ENCODE results near the gene SMIM12. TPM values are rescaled to one million over a fixed set of nuclear protein-coding genes. Genes with fewer than 3 reads are reported as not detected.

Gene SMIM12
- total RNA-seq, 2 donors from 2014 or later: 50.8 to 52.8 TPM

DNA sequence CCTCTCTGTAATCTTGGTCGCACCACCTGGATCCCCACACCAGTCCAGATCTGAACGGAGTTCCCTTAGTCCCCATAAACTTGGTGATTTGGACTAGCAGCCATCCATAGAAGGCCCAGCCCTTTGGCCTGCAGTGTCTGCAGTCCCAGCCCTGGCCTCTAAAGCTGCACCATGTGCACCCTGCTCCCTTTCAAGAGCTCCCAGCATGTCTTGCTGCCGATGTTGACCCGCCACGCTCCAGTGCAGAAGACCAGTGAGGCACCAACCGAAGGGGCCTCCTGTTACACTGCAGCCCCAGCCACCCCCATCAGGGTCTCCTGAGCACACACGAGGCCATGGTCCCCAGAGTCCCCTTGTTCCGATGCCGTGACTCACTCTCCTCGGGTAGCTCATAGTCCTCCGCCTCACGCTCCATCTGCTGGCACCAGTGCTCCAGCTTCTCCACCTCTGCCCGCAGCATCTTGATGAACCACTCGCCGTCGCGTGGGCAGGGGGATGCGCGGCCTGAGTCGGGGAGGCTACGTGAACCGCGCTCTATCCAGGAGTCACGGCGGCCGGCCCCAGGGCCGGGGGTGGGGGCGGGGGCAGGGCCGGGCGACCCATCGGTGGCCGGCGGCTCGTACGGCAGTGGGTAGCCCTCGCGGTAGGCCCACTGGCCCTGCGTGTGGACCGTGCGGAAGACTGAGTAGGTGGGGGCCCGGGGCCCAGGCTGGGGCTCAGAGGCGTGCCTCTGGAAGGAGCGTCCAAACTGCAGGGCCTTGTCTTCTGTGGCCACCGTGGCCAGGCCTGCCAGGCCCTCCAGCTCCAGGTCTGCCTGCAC, 8.9 kb upstream of the SMIM12 start:
- Mint-ChIP-seq H3K36me3 (ENCODE audit: insufficient read depth in 2 of 2) (no peaks in the 10 kb centered on the region), H3K27me3 (ENCODE audit: low read depth) (peaks cover 25% of the 10 kb centered on the region), H3K9me3 (no peaks in the 10 kb centered on the region), H3K27ac (no peak overlapping the region), H3K4me3 (peak overlapping the region in 1 of 2 donors; percentile 6), H3K4me1 (ENCODE audit: low read depth) (peaks cover 35% of the 10 kb centered on the region)
- DNase-seq (no peak), ATAC-seq (replicated peaks in 1 of 2) (no peak)

DNA sequence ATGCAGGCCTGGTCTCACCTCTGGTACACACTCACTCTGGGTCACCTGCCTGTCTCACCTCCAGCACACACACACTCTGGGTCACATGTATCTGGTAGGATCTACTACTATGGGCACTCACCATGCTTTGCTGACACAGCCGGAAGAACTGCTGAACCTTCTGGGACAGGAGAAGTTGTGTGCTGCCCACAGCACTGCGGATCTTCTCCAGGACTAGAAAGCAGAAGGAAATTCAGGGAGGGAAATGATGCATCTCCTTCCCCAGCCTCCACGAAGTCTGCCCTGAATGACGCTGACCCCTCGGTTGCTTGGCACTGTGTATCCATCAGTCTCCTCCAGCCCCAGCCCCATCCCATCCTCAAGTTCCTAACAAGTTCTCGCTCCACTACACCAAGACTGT, 7.9 kb upstream of the SMIM12 start:
- no peak overlapping the region for H3K27ac Mint-ChIP-seq
- DNase-seq (no peak), ATAC-seq (replicated peaks in 1 of 2) (no peak)
- no peaks in the 10 kb centered on the region for H3K9me3 Mint-ChIP-seq
- H3K27me3 Mint-ChIP-seq (ENCODE audit: low read depth): peaks cover 24% of the 10 kb centered on the region
- H3K36me3 Mint-ChIP-seq (ENCODE audit: insufficient read depth in 2 of 2): no peaks in the 10 kb centered on the region
- peaks cover 45% of the 10 kb centered on the region for H3K4me1 Mint-ChIP-seq (ENCODE audit: low read depth)
- peak overlapping the region; percentile 36 to 87 for H3K4me3 Mint-ChIP-seq

DNA sequence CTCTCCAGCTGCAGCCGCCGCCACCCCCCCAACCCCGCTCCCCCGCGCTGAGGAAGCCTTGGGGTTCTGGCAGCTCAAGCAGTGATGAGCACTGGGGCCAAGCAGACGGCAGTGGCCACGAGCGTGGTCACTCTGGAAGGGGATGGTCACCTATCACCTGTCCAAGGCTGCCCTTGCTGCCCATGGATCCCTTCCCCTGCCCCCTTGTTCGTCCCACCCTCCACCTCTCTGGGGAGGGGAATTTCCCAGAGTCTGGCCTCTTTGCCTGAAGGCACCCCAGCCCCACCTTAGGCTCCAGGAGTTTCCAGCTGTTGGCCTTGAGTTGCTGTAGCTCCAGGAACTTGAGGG, 7.2 kb upstream of the SMIM12 start:
- peaks cover 44% of the 10 kb centered on the region for H3K4me1 Mint-ChIP-seq (ENCODE audit: low read depth)

DNA sequence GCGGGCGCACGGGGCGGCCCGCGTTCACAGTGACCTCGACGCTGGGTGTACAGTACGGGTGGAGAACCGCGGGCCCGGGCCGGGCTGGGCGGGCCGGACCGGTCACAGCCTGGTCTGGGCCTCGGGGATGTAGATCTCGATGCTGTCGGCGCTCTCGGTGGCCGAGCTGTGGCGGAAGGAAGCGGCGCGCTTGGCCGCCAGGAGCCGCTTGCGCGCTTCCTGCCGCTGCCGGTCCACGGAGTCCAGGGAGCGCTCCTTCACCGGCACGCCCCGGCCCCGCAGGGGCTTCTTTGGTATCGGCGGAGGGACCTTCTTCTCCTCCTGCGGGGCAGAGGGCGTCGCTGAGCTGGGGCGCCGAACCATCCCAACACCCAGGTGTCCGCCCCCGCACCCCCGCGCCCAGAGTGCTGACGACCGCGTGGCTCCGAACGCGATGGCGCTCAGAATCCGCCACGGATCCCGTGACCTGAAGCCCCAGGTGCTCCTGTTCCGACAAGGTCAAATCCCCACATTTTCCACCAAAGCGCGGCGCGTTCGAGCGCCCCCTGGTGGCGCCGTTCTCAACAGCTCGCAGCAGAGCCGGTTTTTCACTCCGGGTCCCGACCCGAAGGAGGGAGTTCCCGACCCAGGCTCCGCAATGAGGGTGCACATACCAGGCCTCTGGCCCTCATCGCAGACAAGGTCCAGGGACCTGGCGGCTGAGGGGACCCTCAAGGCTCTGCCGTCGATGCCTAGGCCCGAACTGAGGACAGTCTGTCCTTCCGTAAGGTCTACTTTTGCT, 6.6 kb upstream of the SMIM12 start:
- Mint-ChIP-seq H3K36me3 (ENCODE audit: insufficient read depth in 2 of 2) (no peaks in the 10 kb centered on the region), H3K4me1 (ENCODE audit: low read depth) (peaks cover 39% of the 10 kb centered on the region), H3K4me3 (peak overlapping the region; percentile 77 to 87), H3K27me3 (ENCODE audit: low read depth) (peaks cover 11% of the 10 kb centered on the region), H3K9me3 (no peaks in the 10 kb centered on the region), H3K27ac (no peak overlapping the region)
- ATAC-seq (replicated peaks in 1 of 2): peak; percentile 76 to 81
- DNase-seq: peak; percentile 90 to 96

More for the DNA sequence above, 7.2 kb upstream of the SMIM12 start:
- Mint-ChIP-seq H3K27ac (no peak overlapping the region), H3K4me3 (peak overlapping the region; percentile 77 to 87), H3K9me3 (no peaks in the 10 kb centered on the region), H3K27me3 (ENCODE audit: low read depth) (peaks cover 17% of the 10 kb centered on the region), H3K36me3 (ENCODE audit: insufficient read depth in 2 of 2) (no peaks in the 10 kb centered on the region)
- DNase-seq: no peak
- ATAC-seq (replicated peaks in 1 of 2): no peak

DNA sequence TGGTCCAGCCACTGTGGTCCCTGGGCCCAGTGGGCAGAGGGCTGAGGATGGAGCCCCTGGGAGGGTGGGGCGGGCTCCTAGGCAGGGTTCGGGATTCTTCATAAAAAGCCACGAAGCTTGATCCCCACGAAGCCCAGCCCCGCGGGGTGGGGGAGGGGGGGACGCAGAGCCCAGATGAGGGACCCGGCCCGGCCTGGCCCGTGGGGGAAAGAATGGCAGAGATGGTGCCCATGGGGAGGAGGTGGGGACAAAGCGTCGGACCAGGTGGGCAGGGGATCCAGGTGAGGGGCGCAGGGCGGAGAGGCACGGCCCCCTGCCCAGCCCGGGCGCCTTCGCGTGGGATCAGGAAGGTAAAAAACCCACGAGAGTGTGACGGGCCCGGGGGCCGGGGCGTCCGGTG, 6.0 kb upstream of the SMIM12 start:
- H3K9me3 Mint-ChIP-seq: no peaks in the 10 kb centered on the region
- H3K36me3 Mint-ChIP-seq (ENCODE audit: insufficient read depth in 2 of 2): no peaks in the 10 kb centered on the region
- H3K4me3 Mint-ChIP-seq: peak overlapping the region; percentile 35 to 87
- DNase-seq: no peak
- no peak for ATAC-seq (replicated peaks in 1 of 2)
- no peak overlapping the region for H3K27ac Mint-ChIP-seq
- H3K27me3 Mint-ChIP-seq (ENCODE audit: low read depth): peaks cover 7% of the 10 kb centered on the region
- peaks cover 37% of the 10 kb centered on the region for H3K4me1 Mint-ChIP-seq (ENCODE audit: low read depth)

DNA sequence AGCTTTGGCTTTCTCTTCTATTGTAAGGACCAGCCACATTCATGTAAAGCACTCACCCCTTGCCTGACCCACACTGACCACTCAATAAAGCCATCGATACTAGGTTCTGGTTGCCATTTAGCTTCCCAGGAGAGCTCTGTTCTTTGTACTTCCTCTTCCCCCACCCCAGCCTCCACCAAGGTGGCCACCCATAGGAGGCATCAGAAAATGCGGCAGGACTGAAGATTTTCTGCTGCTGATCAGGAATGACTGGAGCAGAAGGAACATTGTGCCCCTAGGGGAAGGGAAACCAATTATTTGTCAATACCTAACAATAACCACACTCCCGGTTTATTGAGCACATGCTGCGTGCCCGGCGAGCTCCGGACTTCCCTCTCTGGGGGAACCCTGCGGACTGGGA, 5.2 kb upstream of the SMIM12 start:
- no peak for ATAC-seq (replicated peaks in 1 of 2)
- no peak for DNase-seq
- Mint-ChIP-seq H3K36me3 (ENCODE audit: insufficient read depth in 2 of 2) (no peaks in the 10 kb centered on the region), H3K27ac (peak overlapping the region; percentile 5), H3K9me3 (no peaks in the 10 kb centered on the region), H3K4me3 (peak overlapping the region; percentile 33 to 70), H3K4me1 (ENCODE audit: low read depth) (peaks cover 44% of the 10 kb centered on the region), H3K27me3 (ENCODE audit: low read depth) (peaks cover 7% of the 10 kb centered on the region)

DNA sequence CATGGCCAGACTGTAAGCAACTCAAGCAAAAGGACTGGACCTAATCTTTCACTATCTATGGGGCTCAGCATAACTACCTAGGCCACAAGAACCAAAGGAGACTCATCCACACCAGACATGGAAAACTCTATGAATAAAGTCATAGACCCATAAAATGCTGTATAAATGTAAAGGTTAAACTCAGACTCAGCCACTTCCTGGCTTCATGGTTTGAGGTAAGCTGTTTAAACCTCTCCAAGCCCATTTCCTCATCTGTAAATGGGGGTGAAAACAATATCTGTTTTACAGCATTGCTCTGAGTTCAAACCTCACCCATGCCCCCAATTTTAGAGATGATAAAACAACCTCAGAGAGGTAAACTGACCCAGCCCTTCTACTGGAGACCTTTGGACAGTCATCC, 4.0 kb upstream of the SMIM12 start:
- Mint-ChIP-seq H3K36me3 (ENCODE audit: insufficient read depth in 2 of 2) (peaks cover 0 to 2% of the 10 kb centered on the region in 2 donors), H3K27ac (peak overlapping the region; percentile 23), H3K4me1 (ENCODE audit: low read depth) (peaks cover 50% of the 10 kb centered on the region), H3K9me3 (no peaks in the 10 kb centered on the region), H3K4me3 (peak overlapping the region in 1 of 2 donors; percentile 33), H3K27me3 (ENCODE audit: low read depth) (peaks cover 7% of the 10 kb centered on the region)
- DNase-seq (peak in 1 of 2 donors; percentile 24), ATAC-seq (replicated peaks in 1 of 2) (peak; percentile 4 to 7)

DNA sequence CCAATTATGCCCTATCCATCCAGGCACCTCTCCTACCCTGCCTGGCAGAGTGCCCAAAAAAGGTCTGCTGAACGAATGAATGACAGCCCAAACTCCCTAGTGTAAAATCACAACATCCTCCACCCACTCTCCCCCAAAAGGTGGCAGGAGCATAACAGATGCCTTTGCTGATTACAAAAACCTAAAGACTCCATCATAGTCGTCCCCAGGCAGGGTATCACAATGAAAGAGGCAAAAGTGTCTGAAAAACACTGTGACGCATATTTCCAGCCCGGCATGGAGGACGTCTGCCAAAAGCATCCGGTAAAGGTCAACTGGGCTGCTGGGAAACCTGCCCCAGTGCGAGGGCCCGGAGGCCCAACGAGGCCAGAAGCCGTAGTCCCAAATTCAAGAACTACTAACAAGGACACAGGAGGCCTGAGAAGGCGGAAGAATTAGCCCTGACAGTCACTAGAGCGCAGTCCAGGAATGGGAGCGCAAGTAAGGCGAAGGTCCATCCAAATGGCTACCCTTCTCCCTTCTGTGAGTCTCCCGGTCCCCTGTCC, 576 bp downstream of the SMIM12 start:
- H3K27ac Mint-ChIP-seq: peak overlapping the region; percentile 98
- peaks cover 43% of the 10 kb centered on the region for H3K4me1 Mint-ChIP-seq (ENCODE audit: low read depth)
- peak; percentile 46 to 53 for DNase-seq
- H3K4me3 Mint-ChIP-seq: peak overlapping the region; percentile 93 to 99
- H3K9me3 Mint-ChIP-seq: no peaks in the 10 kb centered on the region
- ATAC-seq (replicated peaks in 1 of 2): peak; percentile 32 to 38
- H3K27me3 Mint-ChIP-seq (ENCODE audit: low read depth): no peaks in the 10 kb centered on the region
- H3K36me3 Mint-ChIP-seq (ENCODE audit: insufficient read depth in 2 of 2): peaks cover 2 to 8% of the 10 kb centered on the region in 2 donors

DNA sequence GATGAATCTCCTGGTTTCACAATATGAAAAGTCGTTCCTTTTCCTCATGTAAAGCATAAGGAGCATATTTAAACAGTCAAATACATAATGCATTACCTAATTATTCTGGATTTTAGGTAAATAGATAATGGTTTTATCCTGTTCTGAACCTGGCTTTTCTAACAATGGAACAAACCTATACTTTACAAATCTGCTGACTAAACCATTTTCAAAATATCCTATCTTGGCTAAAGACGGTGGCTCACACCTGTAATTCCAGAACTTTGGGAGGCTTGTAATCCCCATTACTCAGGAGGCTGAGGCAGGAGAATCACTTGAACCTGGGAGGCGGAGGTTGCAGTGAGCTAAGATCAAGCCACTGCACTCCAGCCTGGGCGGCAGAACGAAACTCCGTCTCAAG, 2.9 kb downstream of the SMIM12 start:
- Mint-ChIP-seq H3K4me1 (ENCODE audit: low read depth) (peaks cover 38% of the 10 kb centered on the region), H3K9me3 (no peaks in the 10 kb centered on the region), H3K27ac (no peak overlapping the region), H3K36me3 (ENCODE audit: insufficient read depth in 2 of 2) (peaks cover 2 to 13% of the 10 kb centered on the region in 2 donors), H3K27me3 (ENCODE audit: low read depth) (no peaks in the 10 kb centered on the region), H3K4me3 (no peak overlapping the region)
- DNase-seq (no peak), ATAC-seq (replicated peaks in 1 of 2) (no peak)

DNA sequence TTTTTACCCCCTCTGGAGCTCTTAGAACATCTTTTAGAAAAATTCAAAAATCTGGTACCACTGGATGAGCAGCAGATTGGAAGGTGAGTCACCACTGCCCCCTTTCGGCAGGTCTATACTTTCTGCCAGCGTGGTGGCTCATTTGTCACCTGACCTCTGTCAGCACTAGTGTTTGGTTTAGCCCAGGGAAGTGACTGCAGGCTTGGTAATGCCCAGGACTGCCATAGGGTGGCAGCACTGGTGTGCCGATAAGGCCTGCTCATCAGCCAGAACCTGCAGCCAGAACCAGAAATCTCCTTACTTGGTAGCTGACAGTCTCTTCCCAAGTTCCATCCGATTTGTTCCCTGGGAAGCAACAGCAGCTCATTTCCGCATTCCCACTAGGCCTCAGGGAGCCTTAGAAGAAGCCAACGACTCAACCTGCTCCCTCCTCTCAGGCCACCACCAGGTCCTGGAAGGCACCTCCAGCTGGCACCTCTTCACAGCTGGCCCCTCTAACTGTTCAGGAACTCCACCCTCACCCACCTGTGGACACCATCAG, 6.8 kb downstream of the SMIM12 start:
- Mint-ChIP-seq H3K9me3 (no peaks in the 10 kb centered on the region), H3K27ac (peak overlapping the region; percentile 12)

DNA sequence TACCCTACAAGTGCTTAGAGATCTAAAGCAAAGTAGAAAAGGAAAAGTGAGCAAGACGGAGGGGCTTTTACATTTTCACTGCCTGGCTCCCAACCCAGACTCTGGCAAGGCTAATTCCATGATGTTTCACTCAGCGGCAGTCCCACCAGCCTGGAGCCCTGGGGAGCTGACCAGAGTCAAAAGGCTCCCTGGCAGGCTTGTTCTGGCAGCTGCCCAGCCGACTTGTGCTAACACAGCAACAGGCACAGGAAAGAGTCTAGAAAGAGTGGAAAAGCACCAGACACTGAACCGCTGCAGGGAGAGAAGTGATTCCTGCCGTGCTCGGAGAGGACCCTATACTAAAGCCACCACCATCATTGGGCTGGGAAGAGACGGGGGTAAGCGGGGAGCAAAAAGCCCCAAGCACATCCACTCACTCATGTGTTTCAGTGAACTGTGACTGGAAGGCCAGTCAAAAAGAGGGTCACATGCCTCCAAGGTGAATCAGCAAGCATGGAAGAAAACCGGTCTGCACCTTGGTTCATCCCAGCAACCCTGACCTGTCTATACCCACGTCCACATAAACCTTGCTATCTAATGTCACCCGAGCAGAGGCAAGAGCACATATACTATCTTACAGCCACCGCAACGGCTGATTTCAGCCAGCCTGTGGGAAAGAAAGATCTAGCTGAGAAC, 8.0 kb downstream of the SMIM12 start:
- no peak for ATAC-seq (replicated peaks in 1 of 2)
- no peak overlapping the region for H3K4me3 Mint-ChIP-seq
- H3K9me3 Mint-ChIP-seq: no peaks in the 10 kb centered on the region
- no peaks in the 10 kb centered on the region for H3K27me3 Mint-ChIP-seq (ENCODE audit: low read depth)
- DNase-seq: no peak
- H3K4me1 Mint-ChIP-seq (ENCODE audit: low read depth): peaks cover 12% of the 10 kb centered on the region
- peaks cover 2 to 25% of the 10 kb centered on the region in 2 donors for H3K36me3 Mint-ChIP-seq (ENCODE audit: insufficient read depth in 2 of 2)
- no peak overlapping the region for H3K27ac Mint-ChIP-seq

More for the DNA sequence above, 6.8 kb downstream of the SMIM12 start:
- no peak overlapping the region for H3K4me3 Mint-ChIP-seq
- H3K27me3 Mint-ChIP-seq (ENCODE audit: low read depth): no peaks in the 10 kb centered on the region
- ATAC-seq (replicated peaks in 1 of 2) (peak; percentile 100), DNase-seq (peak; percentile 91)
- peaks cover 2 to 25% of the 10 kb centered on the region in 2 donors for H3K36me3 Mint-ChIP-seq (ENCODE audit: insufficient read depth in 2 of 2)
- H3K4me1 Mint-ChIP-seq (ENCODE audit: low read depth): peaks cover 18% of the 10 kb centered on the region

DNA sequence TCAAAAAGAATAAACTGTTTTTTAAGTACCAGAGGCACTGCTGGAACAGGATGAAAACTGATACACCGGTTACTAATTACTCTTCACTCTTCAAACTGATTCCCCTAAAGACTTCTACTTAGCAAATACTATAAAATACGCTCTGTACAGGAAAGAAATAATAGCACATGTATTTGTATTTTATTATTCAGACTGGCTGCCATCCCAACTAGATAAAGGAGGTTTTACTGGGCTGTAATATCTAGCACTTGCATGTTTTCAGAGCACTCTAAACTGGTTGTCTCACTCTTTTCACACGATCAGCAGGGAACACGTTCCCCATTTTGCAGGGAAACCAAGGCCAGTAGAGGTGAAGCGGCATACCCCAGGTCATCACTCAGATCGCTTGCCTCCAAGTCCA, 9.2 kb downstream of the SMIM12 start:
- Mint-ChIP-seq H3K4me3 (no peak overlapping the region), H3K27ac (no peak overlapping the region), H3K9me3 (no peaks in the 10 kb centered on the region), H3K36me3 (ENCODE audit: insufficient read depth in 2 of 2) (peaks cover 2 to 22% of the 10 kb centered on the region in 2 donors), H3K27me3 (ENCODE audit: low read depth) (no peaks in the 10 kb centered on the region), H3K4me1 (ENCODE audit: low read depth) (peaks cover 12% of the 10 kb centered on the region)
- no peak for DNase-seq
- no peak for ATAC-seq (replicated peaks in 1 of 2)

Measured in activated T-cell treated with anti-CD3 and anti-CD28 coated beads, Interleukin-2, amount 50 U/mL, for 72 hours (primary cell).